HepG2 (cell line): ENCODE results near the gene GLDN. TPM values are rescaled to one million over a fixed set of nuclear protein-coding genes. Genes with fewer than 3 reads are reported as not detected.

Source experiments
- ATAC-seq: fragments of 200-7000 bp; cut with Tn5 transposase; 3 replicates; pipeline ENCODE4 v1.9.1; 2020; ENCODE audit warnings: mild to moderate bottlenecking, moderate library complexity
- BruUV-seq: library from RNA; stranded (reverse); fragments of 400-500 nt; replicated peaks from 2 replicates; lab custom pipeline; 2021; lab: Mats Ljungman, UMichigan
- CTCF ChIA-PET: fragments of 300-600 bp; formaldehyde crosslinking; extraction: SDS; loops from one replicate; lab custom pipeline; 2021; ENCODE audit warnings: low total read pairs, inconsistent platforms, low intra/inter-chr PET ratio; lab: Yijun Ruan, JAX
- POLR2A ChIA-PET: fragments of 350-600 bp; sonication (Branson Sonifier 250); formaldehyde crosslinking; loops from one replicate; lab custom pipeline; 2020; ENCODE audit warnings: antibody characterized with exemption, inconsistent platforms; lab: Yijun Ruan, JAX
- DNase-seq: peaks from one replicate; pipeline ENCODE4 v3.0.0-alpha.2; 2015; ENCODE audit warnings: low spot score
- FAIRE-seq: peaks from 3 replicates; lab custom pipeline; 2011; peaks lifted over from hg19 to GRCh38; lab: Jason Lieb, UNC
- H2AFZ ChIP-seq: one replicate; pipeline ENCODE4 v1.6.1; 2011; ENCODE audit warnings: low read length, inconsistent platforms
- H3K27ac ChIP-seq: fragments of 300-600 bp; 3 replicates; pipeline ENCODE4 v1.8.0; 2011; ENCODE audit warnings: mixed run types, mild to moderate bottlenecking, mixed read lengths, low read length, inconsistent platforms; ENCODE audit not compliant: insufficient read depth; ENCODE audit errors: extremely low read length
- H3K27me3 ChIP-seq, 2 experiments: fragments of 200-600 bp in 1 of 2; 2 replicates in 1 of 2; 3 replicates in 1 of 2; pipeline versions ENCODE4 v1.6.0 to v1.8.0; 2011; ENCODE audit warnings: low read length in 2 of 2, mild to moderate bottlenecking in 2 of 2, moderate library complexity in 2 of 2, inconsistent platforms in 1 of 2; ENCODE audit not compliant: insufficient read depth in 2 of 2, control insufficient read depth in 1 of 2
- H3K36me3 ChIP-seq, 2 experiments: fragments of 200-600 bp in 1 of 2; replicated peaks in 1 of 2; 2 replicates in 1 of 2; 3 replicates in 1 of 2; pipeline versions ENCODE4 v1.5.1 to v1.8.0; 2011; ENCODE audit warnings: low read length in 2 of 2, inconsistent platforms in 1 of 2; ENCODE audit not compliant: insufficient read depth in 2 of 2, control insufficient read depth in 1 of 2
- H3K4me1 ChIP-seq: 2 replicates; pipeline ENCODE4 v1.5.1; 2012; ENCODE audit warnings: low read length, inconsistent platforms; ENCODE audit not compliant: insufficient read depth
- H3K4me2 ChIP-seq: 2 replicates; pipeline ENCODE4 v1.6.0; 2011; ENCODE audit warnings: low read depth, low read length, inconsistent platforms
- H3K4me3 ChIP-seq, 3 experiments: fragments of 200-600 bp in 1 of 3; sonication (generic), shearing (Covaris generic) in 1 of 3; replicated peaks in 1 of 3; 2 replicates each; pipeline ENCODE4 v1.5.1; 2011 to 2016; ENCODE audit warnings: low read length in 3 of 3, inconsistent platforms in 2 of 3, low read depth in 2 of 3, mild to moderate bottlenecking in 2 of 3, control low read depth in 1 of 3, mixed read lengths in 1 of 3; ENCODE audit not compliant: insufficient read depth in 1 of 3
- H3K79me2 ChIP-seq: one replicate; pipeline ENCODE4 v1.6.1; 2011; ENCODE audit warnings: low read length, inconsistent platforms; ENCODE audit not compliant: insufficient read depth
- H3K9ac ChIP-seq: 2 replicates; pipeline ENCODE4 v1.6.0; 2011; ENCODE audit warnings: mild to moderate bottlenecking, low read depth, low read length, inconsistent platforms; ENCODE audit not compliant: insufficient read depth
- H3K9me3 ChIP-seq: 2 replicates; pipeline ENCODE4 v1.5.1; 2012; ENCODE audit warnings: mild to moderate bottlenecking, low read length
- H4K20me1 ChIP-seq: 2 replicates; pipeline ENCODE4 v1.6.0; 2011; ENCODE audit warnings: inconsistent platforms, mild to moderate bottlenecking, low read length, moderate library complexity; ENCODE audit not compliant: insufficient read depth
- CHD2 ChIP-seq: IDR thresholded peaks from 2 replicates; pipeline ENCODE4 v1.6.1; 2011; ENCODE audit warnings: low read depth, low read length, improper control_type of control experiment
- GPN1 ChIP-seq: sonication (generic); formaldehyde crosslinking; IDR thresholded peaks from 2 replicates; pipeline ENCODE4 v1.5.1; 2020; ENCODE audit warnings: missing genetic modification reagents, borderline replicate concordance
- GTF3A ChIP-seq: sonication (generic); formaldehyde crosslinking; conservative IDR thresholded peaks from 2 replicates; pipeline ENCODE4 v1.4.0; 2020; ENCODE audit warnings: mild to moderate bottlenecking, missing genetic modification reagents
- KMT2A ChIP-seq: sonication (generic); formaldehyde crosslinking; IDR thresholded peaks from 2 replicates; pipeline ENCODE4 v1.4.0; 2020; ENCODE audit warnings: missing genetic modification reagents
- MBNL3 ChIP-seq: fragments of 250-450 bp; sonication (Bioruptor Pico); conservative IDR thresholded peaks from 2 replicates; pipeline ENCODE4 v1.8.0; 2022; ENCODE audit warnings: mild to moderate bottlenecking, inconsistent platforms
- MEIS2 ChIP-seq: sonication (generic); formaldehyde crosslinking; IDR thresholded peaks from 2 replicates; pipeline ENCODE4 v1.9.0; 2021; ENCODE audit warnings: mild to moderate bottlenecking, missing genetic modification reagents
- MIXL1 ChIP-seq: IDR thresholded peaks from 2 replicates; pipeline ENCODE4 v1.6.1; 2016
- NFYB ChIP-seq: sonication (generic); formaldehyde crosslinking; IDR thresholded peaks from 2 replicates; pipeline ENCODE4 v1.4.0; 2020; ENCODE audit warnings: missing genetic modification reagents
- PAWR ChIP-seq: sonication (generic); formaldehyde crosslinking; IDR thresholded peaks from 2 replicates; pipeline ENCODE4 v1.4.0; 2020; ENCODE audit warnings: missing genetic modification reagents, mild to moderate bottlenecking, borderline replicate concordance
- PHB2 ChIP-seq: fragments of 450-650 bp; IDR thresholded peaks from 2 replicates; pipeline ENCODE4 v1.6.1; 2018; ENCODE audit not compliant: partially characterized antibody
- POLR2AphosphoS5 ChIP-seq: IDR thresholded peaks from 2 replicates; pipeline ENCODE4 v1.6.1; 2012; ENCODE audit warnings: low read depth, low read length
- PPARG ChIP-seq: conservative IDR thresholded peaks from 2 replicates; pipeline ENCODE4 v1.6.1; 2016; ENCODE audit warnings: missing biosample characterization, missing genetic modification reagents
- SALL1 ChIP-seq: sonication (generic); formaldehyde crosslinking; IDR thresholded peaks from 2 replicates; pipeline ENCODE4 v1.8.0; 2022; ENCODE audit warnings: mild to moderate bottlenecking, missing genetic modification reagents
- SMC3 ChIP-seq: IDR thresholded peaks from 2 replicates; pipeline ENCODE4 v1.6.1; 2011; ENCODE audit warnings: low read length, improper control_type of control experiment
- STAG1 ChIP-seq: sonication (generic); formaldehyde crosslinking; IDR thresholded peaks from 2 replicates; pipeline ENCODE4 v1.4.0; 2020; ENCODE audit warnings: missing genetic modification reagents
- ZNF263 ChIP-seq: sonication (generic); formaldehyde crosslinking; IDR thresholded peaks from 2 replicates; pipeline ENCODE4 v1.4.0; 2020; ENCODE audit warnings: missing genetic modification reagents
- ZNF343 ChIP-seq: sonication (generic); formaldehyde crosslinking; IDR thresholded peaks from 2 replicates; pipeline ENCODE4 v1.4.0; 2020; ENCODE audit warnings: mild to moderate bottlenecking, missing genetic modification reagents
- ZNF460 ChIP-seq: sonication (generic); formaldehyde crosslinking; IDR thresholded peaks from 2 replicates; pipeline ENCODE4 v1.5.1; 2020; ENCODE audit warnings: missing genetic modification reagents, mild to moderate bottlenecking, borderline replicate concordance
- ZNF605 ChIP-seq: sonication (generic); formaldehyde crosslinking; IDR thresholded peaks from 2 replicates; pipeline ENCODE4 v1.8.0; 2022; ENCODE audit warnings: mild to moderate bottlenecking, missing genetic modification reagents
- ZNF703 ChIP-seq: sonication (generic); formaldehyde crosslinking; IDR thresholded peaks from 2 replicates; pipeline ENCODE4 v1.5.1; 2020; ENCODE audit warnings: missing genetic modification reagents, mild to moderate bottlenecking, moderate library complexity, borderline replicate concordance
- WGBS: methylation state at CpG from one replicate; pipeline ENCODE4 v1.1.6; 2017; ENCODE audit warnings: low lambda C conversion rate; 5-methylcytosine and 5-hydroxymethylcytosine counted together
- in situ Hi-C: cut with HindIII; loops from 2 replicates; pipeline ENCODE4 v1.10.0; 2017; ENCODE audit warnings: low pct_unique_long_range_greater_than_20kb; ENCODE audit not compliant: extremely low pct_ligation_motif_present
- intact Hi-C: fragments of 100-400 bp; cut with micrococcal nuclease; formaldehyde crosslinking; loops from one replicate; pipeline ENCODE4 v1.10.0; 2022; ENCODE audit not compliant: unreplicated experiment
- polyA plus RNA-seq, 8 experiments: library from polyadenylated mRNA; depleted of rRNA in 3 of 8; stranded (reverse) in 7 of 8; unstranded in 1 of 8; fragments of >200 nt; fragmentation: Illumina TruSeq in 4 of 8; extraction: Trizol in 4 of 8; gene quantifications; 2 replicates each; pipeline versions ENCODE4 v1.2.1 to v1.2.3, GENCODE V29; 2011 to 2016; ENCODE audit warnings: low read depth in 4 of 8, missing spikeins in 1 of 8, mixed read lengths in 1 of 8; ENCODE audit not compliant: insufficient read depth in 1 of 8
- total RNA-seq, 5 experiments: library from RNA; depleted of rRNA; stranded (reverse); fragments of >200 nt; fragmentation: Illumina TruSeq; extraction: Trizol; gene quantifications; 2 replicates each; pipeline ENCODE4 v1.2.3, GENCODE V29; 2016; ENCODE audit warnings: low read depth in 1 of 5
- TF ChIP-seq, protein P1 (sequence below): sonication (generic); formaldehyde crosslinking; IDR thresholded peaks from 2 replicates; pipeline ENCODE4 v1.8.0; 2022; ENCODE audit warnings: missing genetic modification reagents, mild to moderate bottlenecking, inconsistent platforms, borderline replicate concordance
- TF ChIP-seq, protein P2 (sequence below): fragments of 450-650 bp; IDR thresholded peaks from 2 replicates; pipeline ENCODE4 v1.6.1; 2017
- TF ChIP-seq, protein P3 (sequence below): sonication (generic); formaldehyde crosslinking; IDR thresholded peaks from 2 replicates; pipeline ENCODE4 v1.5.0; 2020; ENCODE audit warnings: mild to moderate bottlenecking, missing genetic modification reagents, moderate library complexity

Gene GLDN
- total and polyA plus RNA-seq, 2 of the 13 experiments (the other 11 are each of a cell fraction or from before 2014, with no cell fraction given): 0.86 to 1.0 TPM

DNA sequence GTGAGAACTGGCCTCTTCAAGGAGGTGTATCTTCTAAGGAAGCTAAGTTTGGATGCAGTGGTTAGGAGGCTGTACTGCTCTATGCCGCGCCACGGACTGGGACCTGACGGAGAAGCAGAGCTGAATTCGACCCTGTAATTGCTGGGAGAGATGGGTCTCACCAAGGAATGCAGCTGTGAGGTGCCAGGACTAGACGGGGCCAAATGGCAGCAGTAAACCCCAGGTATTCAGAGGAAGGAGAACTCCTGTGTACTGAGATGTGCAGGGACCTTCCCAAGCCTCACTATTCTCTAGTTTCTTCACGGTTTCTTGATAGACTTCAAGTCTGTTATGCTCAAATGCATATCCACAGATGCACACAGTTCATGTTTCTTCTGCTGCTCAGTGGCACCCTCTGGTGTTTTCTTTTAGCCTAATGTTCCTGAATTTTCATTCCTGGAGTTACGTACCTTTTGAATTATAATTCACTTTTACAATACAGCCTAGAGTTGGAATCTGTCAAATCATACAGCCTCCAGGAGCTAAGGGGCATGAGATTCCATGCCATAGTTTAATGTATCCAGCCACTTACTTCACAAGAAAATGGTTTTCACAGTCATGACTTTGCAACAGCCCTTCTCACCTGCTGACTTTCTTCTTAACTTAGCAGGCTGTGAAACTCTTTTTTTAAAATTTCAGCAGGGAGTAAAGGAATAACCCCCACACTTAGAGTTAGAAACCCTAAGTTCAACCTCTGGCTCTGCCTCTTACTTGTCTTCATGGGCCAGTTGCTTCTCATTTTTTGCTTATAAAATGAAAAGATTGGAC lies 61.8 kb downstream of the GLDN start:
- Histone ChIP-seq H3K36me3 (no peaks in the 10 kb centered on the region), H3K9me3 (no peaks in the 10 kb centered on the region), H3K4me2 (no peak overlapping the region), H3K27ac (no peak overlapping the region), H4K20me1 (no peaks in the 10 kb centered on the region), H3K9ac (no peak overlapping the region), H2AFZ (no peak overlapping the region), H3K4me1 (peaks cover 16% of the 10 kb centered on the region), H3K4me3 (no peak overlapping the region), H3K79me2 (no peaks in the 10 kb centered on the region), H3K27me3 (peaks cover 0 to 15% of the 10 kb centered on the region in 2 experiments; a peak in 3 of 5 replicates)
- FAIRE-seq: peak; percentile 82
- in situ Hi-C loops (loop anchor here (5.0 kb wide), 1 partner anchor 241 kb away; no protein-coding TSS in a partner anchor), intact Hi-C loops (loop anchor here (2.0 kb wide), 2 partner anchors 96 to 122 kb away; no protein-coding TSS in a partner anchor)
- peak; percentile 66 for ATAC-seq
- 35% methylated on average over 6 of the region's 8 CpGs for WGBS
- ChIA-PET CTCF (interaction anchor here (1.1 to 1.8 kb wide), 3 partner anchors 96 to 241 kb away, joined by 4 to 5 read pairs (median 4); no protein-coding TSS in a partner anchor), POLR2A (no interaction called here)
- no TSS peak for BruUV-seq
- peak; percentile 15 for DNase-seq
- TF ChIP-seq ZNF263: no peak
- TF ChIP-seq, protein P1, sequence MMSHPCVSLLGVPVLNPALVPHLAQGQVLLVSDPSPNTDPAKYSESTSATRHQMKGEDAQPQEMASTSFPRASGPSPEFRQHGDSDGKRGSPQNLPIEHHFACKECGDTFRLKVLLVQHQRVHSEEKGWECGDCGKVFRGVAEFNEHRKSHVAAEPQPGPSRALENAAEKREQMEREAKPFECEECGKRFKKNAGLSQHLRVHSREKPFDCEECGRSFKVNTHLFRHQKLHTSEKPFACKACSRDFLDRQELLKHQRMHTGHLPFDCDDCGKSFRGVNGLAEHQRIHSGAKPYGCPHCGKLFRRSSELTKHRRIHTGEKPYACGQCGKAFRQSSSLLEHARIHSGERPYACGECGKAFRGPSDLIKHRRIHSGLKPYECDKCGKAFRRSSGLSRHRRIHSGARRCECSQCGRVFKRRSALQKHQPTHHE: no peak
- TF ChIP-seq ZNF605: no peak
- peak; percentile 54; the same call in 1 of the 2 replicates for TF ChIP-seq SMC3
- no peak for TF ChIP-seq PAWR (CRISPR knock-in tag)
- TF ChIP-seq GTF3A (CRISPR knock-in tag): no peak
- no peak for TF ChIP-seq SALL1 (CRISPR knock-in tag)
- TF ChIP-seq, protein P2, sequence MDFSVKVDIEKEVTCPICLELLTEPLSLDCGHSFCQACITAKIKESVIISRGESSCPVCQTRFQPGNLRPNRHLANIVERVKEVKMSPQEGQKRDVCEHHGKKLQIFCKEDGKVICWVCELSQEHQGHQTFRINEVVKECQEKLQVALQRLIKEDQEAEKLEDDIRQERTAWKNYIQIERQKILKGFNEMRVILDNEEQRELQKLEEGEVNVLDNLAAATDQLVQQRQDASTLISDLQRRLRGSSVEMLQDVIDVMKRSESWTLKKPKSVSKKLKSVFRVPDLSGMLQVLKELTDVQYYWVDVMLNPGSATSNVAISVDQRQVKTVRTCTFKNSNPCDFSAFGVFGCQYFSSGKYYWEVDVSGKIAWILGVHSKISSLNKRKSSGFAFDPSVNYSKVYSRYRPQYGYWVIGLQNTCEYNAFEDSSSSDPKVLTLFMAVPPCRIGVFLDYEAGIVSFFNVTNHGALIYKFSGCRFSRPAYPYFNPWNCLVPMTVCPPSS: no peak
- no peak for TF ChIP-seq ZNF343
- TF ChIP-seq ZNF460 (CRISPR knock-in tag): no peak
- no peak for TF ChIP-seq GPN1 (CRISPR knock-in tag)
- TF ChIP-seq MBNL3 (CRISPR knock-in tag): no peak
- TF ChIP-seq POLR2AphosphoS5: no peak
- no peak for TF ChIP-seq ZNF703 (CRISPR knock-in tag)
- TF ChIP-seq, protein P3, sequence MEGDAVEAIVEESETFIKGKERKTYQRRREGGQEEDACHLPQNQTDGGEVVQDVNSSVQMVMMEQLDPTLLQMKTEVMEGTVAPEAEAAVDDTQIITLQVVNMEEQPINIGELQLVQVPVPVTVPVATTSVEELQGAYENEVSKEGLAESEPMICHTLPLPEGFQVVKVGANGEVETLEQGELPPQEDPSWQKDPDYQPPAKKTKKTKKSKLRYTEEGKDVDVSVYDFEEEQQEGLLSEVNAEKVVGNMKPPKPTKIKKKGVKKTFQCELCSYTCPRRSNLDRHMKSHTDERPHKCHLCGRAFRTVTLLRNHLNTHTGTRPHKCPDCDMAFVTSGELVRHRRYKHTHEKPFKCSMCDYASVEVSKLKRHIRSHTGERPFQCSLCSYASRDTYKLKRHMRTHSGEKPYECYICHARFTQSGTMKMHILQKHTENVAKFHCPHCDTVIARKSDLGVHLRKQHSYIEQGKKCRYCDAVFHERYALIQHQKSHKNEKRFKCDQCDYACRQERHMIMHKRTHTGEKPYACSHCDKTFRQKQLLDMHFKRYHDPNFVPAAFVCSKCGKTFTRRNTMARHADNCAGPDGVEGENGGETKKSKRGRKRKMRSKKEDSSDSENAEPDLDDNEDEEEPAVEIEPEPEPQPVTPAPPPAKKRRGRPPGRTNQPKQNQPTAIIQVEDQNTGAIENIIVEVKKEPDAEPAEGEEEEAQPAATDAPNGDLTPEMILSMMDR (CRISPR knock-in tag): peak; percentile 67
- no peak for TF ChIP-seq NFYB (CRISPR knock-in tag)
- no peak for TF ChIP-seq PHB2
- TF ChIP-seq PPARG (CRISPR knock-in tag): no peak
- peak; percentile 66 for TF ChIP-seq STAG1 (CRISPR knock-in tag)
- TF ChIP-seq MEIS2 (CRISPR knock-in tag): no peak
- no peak for TF ChIP-seq CHD2
- no peak for TF ChIP-seq KMT2A (CRISPR knock-in tag)
- TF ChIP-seq MIXL1 (CRISPR knock-in tag): no peak
